Stimulated activated CD8-positive, alpha-beta memory T cell treated with anti-CD3 and anti-CD28 coated beads, Interleukin-7, amount 100 ng/mL, for 1 hour (primary cell): ENCODE data around the gene LRRC1.

Experiments used
- DNase-seq, 2 donors: peaks; one replicate each; pipeline ENCODE4 v3.0.0-alpha.2; 2020; ENCODE audit warnings: low read depth in 2 of 2

LRRC1 gene

GRCh38 chr6:53815381-53816119, 20.7 kb downstream of the LRRC1 start:
- no peak for DNase-seq

DNA sequence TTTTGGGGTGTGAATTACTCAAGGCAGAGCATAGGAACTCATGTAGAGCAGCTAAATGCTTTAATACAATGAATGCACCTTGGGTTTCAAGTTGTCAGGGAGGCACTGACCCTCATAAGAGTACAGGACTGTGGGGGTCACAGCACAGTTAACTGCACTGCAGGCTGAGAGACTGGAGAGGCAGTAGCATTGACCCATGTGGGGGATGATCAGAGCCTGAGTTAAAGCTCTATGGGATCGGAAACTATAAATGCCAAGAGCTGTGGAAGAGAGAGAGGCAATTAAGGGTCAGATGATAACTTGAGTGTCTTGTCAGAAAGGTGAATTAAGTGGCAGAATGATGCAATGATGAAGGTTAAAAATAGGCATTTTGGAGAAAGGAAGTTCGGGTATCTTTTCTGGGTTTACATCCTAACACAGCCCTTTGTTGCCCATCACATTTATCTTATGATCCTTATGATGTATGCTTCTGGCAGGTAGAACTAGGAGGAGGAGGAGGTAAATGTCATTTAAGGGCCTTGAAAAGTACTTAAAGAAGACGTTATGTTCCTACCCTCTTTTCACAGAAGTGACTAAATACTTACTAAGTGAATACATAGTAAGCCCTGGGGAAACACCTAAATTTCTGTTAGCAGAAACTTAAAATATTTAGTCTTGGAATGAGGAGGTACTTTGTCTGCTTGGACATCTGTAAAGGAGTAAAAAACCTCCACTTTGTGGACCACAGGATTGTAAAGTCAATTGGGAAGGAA, 24.2 kb downstream of the LRRC1 start:
- DNase-seq: no peak

- DNase-seq: no peak
These were observed 27.8 kb downstream of the LRRC1 start for GRCh38 chr6:53822401-53823125.

- DNase-seq: no peak
These were observed 29.9 kb downstream of the LRRC1 start for GRCh38 chr6:53824714-53825113.

DNA sequence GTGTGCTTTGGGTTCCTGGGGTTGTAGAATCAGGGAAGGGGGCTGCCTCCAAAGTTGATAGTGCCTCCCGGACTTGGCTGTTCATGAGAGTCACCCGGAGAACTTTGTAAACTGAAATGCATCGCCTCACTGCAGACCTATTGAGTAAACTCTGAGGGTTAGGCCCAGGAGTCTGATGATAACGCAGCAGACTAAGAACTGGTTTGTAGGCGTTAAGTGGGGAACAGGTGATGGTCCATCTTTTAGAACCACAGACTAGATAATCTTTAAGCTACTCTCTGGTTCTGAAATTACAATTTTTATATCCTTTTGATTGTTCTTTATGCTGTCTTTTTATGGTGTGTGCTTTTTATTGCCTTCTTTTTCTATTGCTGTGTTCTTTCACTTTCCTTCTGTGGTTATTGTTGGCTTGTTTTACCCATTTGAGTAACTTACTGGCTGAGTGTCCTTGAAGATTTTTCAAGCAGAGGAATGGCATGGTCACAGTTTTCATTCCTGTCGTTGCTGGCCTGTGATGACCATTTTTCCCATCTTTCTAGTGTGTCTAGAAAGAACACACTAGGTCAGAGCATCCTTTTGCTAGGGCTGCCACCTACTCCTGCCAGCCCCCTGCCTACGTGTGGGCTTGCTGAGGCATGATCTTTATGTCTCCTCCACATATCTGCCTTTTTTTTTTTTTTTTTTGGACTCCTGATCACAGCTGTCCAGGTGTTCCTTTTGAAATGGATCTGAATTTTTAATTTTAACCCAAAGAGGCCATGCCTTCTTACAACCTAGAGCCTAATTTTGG, 30.9 kb downstream of the LRRC1 start:
- DNase-seq: no peak

- DNase-seq: no peak
These were observed 32.7 kb downstream of the LRRC1 start for GRCh38 chr6:53827531-53827930.

DNA sequence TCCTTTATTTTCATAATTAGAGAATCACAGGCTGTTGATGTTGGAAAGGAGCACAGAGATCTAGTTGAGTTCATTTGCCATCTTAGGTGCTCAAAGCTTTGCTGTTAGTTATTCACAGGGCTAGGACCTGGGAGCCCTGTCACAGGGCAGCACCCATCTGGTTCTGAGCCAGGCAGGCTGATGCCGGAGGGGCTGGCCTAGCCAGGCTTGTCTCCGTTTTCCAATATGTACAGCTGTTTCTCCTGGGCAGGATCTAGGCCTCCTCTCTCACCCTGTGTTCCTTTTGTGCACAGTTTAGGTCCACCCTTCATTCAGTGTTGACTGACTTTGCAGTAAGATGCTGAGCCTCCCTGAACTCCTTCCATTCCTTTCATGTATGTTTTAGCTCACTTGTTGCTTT, 33.4 kb downstream of the LRRC1 start:
- DNase-seq: no peak

GRCh38 chr6:53828966-53829697, 34.3 kb downstream of the LRRC1 start:
- no peak for DNase-seq

DNA sequence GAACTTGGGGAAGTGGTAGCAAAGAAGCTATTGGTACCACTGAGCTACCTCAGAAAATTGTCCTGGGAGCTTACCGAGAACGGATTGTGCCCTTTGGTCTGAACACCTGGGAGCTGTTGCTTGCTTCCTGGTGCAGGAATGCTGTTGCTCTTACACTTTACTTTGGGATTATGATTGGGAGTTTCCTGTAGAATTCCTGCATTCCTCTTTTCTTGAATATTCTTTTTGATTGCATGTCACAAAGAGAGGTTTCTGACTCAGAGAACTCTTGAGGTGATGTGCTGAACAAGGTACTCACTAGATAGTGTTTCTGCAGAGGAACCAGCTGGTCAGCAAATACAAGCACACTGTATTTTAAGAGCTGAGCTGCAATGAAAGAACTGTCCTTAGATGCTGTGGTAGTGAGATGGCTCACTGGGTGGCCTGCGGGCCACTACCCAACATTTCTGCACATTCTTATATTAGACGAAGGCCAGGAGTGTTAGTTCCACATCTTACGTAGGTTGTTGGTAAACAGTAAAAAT, 35.0 kb downstream of the LRRC1 start:
- DNase-seq: no peak

DNA sequence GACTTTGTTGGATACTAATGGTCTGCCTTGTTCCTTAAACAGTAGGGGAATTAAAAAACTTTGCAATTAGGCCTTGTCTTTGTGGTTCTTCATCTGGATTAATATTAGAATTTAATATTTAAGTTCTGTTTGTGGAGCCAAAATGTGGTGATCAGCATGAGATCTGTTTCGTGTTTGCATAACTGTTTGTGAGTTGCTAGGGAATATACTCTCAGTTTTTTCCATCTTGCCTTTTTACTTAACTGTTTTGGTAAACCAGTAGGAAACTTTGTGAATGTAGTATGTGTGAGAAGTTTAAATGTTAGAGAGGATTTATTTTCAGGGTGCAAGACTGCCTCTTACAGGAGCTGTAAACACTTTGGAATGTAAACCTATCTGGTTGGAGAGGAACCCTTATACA, 35.6 kb downstream of the LRRC1 start:
- no peak for DNase-seq

DNA sequence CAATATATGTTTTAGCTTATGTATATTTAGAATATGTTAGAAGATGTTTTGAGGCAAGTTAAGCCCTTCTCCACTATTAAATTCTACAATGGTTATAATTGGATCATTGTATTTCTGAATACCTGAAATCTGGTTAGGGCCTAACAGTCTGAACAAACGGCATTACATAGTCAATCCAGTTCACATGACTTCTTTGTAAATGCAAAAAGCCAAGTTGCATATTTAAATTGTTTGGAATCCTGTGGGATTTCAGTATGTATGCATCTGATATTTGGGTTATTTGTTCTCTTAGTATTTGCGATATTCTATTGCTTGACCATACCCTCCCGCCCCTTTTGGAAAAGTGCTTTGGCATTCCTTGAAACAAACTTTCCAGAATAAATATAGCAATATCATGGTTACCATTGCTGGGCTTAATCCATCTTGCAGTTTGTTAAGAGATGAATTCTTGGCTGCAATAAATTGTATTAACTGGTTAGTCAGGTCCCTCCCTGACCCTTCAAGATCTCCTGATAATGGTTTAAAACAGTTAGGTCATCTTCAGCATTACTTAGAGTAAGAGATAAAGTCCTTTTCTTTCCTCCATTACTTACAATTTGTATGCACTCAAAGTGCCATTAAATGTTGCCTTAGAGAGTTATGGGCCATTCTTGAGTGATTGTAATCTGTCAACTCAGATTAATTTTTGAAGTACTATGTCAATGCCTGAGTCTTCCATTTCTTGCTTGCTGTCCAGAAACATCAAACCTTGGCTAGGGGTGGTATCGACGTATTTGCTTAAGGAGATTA, 36.5 kb downstream of the LRRC1 start:
- no peak for DNase-seq

DNA sequence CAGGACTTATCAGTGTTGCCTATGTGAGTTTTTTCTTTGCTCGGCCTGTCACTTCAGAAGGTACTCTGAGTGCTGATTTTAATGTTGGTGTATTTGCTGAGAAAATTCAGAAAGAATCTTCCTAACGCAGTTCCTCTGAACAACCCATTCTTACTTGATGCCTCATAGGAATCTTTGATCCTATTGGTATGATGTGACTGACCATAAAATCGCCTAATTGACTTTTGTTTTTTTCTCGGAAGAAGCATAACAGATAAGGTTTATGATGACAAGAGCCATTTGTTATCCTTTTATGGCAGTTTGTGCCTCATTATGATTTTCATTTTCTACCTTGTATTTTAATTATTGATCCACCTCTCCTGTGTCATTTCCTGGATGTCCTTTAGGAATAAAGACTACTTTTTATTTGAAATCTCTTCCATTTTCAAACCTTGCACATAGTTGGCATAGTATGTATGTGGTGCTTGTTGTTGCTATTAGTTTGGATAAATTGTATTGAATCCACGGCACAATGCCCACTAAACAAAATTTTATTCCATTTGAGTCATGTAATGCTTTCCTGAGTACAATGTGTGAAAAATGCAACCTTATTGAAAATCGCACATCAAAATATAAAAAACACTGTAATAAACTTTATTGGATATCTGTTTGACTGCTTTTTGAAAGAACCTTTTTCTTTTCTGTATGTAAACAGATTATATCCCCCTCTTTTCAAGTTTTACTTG, 37.3 kb downstream of the LRRC1 start:
- no peak for DNase-seq

DNA sequence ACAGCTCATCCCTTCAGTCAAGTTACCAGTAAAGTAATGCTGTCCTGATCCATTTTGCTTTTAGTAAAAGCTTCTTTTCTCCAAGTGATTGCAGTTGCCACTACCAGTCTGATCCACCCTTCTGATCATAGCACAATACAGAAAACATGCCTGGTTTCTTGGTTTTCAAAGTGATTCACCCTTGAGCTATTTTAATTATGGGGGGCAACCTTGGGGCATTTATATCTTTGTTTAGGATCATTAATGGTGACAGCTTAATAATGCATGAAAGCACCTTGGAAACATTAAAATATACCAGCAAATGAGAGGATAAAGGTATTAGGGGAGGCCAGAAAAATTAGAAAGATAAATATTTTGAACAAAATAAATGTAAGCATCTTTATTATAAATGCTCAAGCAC, 38.4 kb downstream of the LRRC1 start:
- DNase-seq: no peak

DNA sequence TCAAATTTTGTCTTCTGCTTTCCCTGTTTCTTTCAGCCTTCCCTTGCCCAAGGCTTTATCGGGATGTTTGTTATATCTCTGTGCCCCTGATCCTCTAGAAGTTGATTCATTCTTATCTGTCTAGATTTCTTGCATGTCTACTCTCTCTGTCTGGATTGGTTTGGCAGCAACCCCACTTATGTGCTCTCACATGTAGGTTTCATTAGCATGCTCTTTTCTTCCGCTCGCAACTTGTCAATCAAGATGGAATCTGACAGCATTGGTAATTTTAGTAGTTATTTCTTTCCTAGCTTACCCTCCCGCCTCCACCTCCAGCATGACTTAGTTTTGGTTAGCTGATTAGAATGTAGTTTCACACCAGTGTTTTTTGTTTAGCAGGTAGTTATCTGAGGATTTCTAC, 39.3 kb downstream of the LRRC1 start:
- no peak for DNase-seq

GRCh38 chr6:53837865-53838769, 43.3 kb downstream of the LRRC1 start:
- DNase-seq: no peak

DNA sequence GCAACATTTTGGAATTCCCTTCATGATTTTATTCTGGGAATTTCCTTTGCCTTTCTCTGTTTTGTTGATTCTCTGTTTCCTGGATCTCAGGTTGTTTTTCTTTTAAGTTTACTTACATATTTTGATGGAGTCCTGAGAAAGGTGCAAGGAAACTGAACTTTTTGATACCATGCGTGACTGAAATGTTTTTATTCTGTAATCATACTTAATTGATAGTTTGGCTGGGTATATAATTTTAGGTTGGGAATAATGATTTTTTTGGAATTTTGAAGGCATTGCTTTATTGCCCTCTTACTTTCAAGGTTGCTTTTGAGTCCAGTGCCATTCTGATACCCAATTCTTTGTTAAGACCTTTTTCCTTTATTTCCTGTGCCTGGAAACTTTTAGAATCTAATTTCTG, 45.2 kb downstream of the LRRC1 start:
- no peak for DNase-seq

DNA sequence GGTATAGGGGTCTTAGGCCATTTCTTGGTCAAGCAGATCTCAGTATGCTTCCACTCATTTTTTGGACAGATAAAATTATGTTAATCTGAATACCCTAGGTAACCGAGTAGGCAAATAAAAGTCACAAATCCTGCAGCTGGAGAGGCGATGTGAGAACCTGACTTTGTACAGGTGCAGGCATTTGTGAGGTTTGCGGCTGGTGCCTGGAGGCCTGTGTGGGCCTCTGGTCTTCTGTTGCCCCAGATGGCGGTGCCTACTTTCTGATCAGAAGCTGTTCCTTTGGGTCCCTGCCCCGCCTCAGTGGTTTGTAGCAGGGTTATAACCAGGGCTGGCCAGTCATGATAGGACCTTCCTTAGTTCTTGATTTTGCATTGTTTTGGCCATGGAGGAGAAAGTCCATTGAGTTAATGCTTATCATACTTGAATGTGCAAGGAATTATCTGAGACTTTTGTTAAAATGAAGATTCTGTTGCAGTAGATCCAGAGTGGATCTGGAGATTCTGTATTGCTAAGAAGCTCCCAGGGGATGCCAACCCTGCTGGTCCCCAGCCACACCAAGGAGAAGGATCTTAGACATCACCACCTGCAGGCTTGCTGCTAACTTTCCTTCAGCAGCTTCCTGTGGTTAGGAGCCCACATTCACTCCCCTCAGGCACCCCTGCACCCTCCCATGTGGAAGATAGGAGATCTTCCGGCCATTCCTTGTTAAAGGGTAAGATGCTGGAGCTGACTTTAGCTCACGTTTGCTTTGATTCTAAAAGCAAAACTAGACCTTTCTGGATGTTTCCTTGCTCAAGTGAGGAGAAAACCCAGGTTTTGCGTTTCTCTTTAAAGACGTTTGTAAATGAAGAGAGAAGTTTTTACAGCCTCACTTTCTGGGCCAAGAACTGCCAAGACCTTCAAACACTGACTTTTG, 50.7 kb downstream of the LRRC1 start:
- DNase-seq: no peak
